ENCODE measurements around the gene PAPPA2. TPM values are rescaled to one million over a fixed set of nuclear protein-coding genes. Genes with fewer than 3 reads are reported as not detected.

Gene PAPPA2
- total RNA-seq, 4 donors from 2014 or later: under 0.01 to 1.5 TPM; not detected in 2

DNA sequence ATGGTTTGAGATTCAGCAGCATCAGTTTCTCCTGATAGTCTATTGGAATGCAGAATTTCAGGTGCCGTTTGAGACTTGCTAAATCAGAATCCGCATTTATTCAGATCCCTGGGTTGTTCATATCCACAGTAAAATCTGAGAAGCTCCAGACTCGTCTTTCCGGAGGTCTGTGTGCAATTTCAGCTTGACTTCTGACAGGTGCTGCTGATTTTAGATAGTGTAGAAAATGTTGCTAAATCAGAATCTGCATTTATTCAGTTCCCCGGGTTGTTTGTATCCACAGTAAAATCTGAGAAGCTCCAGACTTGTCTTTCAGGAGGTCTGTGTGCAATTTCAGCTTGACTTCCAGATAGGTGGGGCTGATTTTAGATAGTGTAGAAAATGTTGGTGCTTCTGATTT is 113.7 kb downstream of the PAPPA2 start:
- DNase-seq: no peak
- Histone ChIP-seq H3K4me1 (no peaks in the 10 kb centered on the region), H3K4me3 (no peak overlapping the region), H3K27ac (no peak overlapping the region), H3K36me3 (no peaks in the 10 kb centered on the region), H3K9me3 (no peaks in the 10 kb centered on the region), H3K27me3 (no peaks in the 10 kb centered on the region)
- intact Hi-C loops (cut with DNase I): no loop called here
- 78% methylated on average over 5 of the region's 5 CpGs for WGBS, 2 donors
- no peak for TF ChIP-seq POLR2A (IDR thresholded peaks at IDR 0.05)
- TF ChIP-seq, protein P1, sequence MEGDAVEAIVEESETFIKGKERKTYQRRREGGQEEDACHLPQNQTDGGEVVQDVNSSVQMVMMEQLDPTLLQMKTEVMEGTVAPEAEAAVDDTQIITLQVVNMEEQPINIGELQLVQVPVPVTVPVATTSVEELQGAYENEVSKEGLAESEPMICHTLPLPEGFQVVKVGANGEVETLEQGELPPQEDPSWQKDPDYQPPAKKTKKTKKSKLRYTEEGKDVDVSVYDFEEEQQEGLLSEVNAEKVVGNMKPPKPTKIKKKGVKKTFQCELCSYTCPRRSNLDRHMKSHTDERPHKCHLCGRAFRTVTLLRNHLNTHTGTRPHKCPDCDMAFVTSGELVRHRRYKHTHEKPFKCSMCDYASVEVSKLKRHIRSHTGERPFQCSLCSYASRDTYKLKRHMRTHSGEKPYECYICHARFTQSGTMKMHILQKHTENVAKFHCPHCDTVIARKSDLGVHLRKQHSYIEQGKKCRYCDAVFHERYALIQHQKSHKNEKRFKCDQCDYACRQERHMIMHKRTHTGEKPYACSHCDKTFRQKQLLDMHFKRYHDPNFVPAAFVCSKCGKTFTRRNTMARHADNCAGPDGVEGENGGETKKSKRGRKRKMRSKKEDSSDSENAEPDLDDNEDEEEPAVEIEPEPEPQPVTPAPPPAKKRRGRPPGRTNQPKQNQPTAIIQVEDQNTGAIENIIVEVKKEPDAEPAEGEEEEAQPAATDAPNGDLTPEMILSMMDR (IDR thresholded peaks at IDR 0.05): no peak

GRCh38 chr1:176577646-176578197 is 114.7 kb downstream of the PAPPA2 start:
- no peaks in the 10 kb centered on the region for H3K9me3 ChIP-seq
- H3K36me3 ChIP-seq: no peaks in the 10 kb centered on the region
- no peaks in the 10 kb centered on the region for H3K4me1 ChIP-seq
- intact Hi-C loops (cut with DNase I): no loop called here
- no peak overlapping the region for H3K27ac ChIP-seq
- DNase-seq: no peak
- H3K27me3 ChIP-seq: no peaks in the 10 kb centered on the region
- H3K4me3 ChIP-seq: no peak overlapping the region
- 23 to 27% methylated on average over 4 of the region's 4 CpGs for WGBS, 2 donors
- TF ChIP-seq, protein P1 (IDR thresholded peaks at IDR 0.05): no peak
- no peak for TF ChIP-seq POLR2A (IDR thresholded peaks at IDR 0.05)

DNA sequence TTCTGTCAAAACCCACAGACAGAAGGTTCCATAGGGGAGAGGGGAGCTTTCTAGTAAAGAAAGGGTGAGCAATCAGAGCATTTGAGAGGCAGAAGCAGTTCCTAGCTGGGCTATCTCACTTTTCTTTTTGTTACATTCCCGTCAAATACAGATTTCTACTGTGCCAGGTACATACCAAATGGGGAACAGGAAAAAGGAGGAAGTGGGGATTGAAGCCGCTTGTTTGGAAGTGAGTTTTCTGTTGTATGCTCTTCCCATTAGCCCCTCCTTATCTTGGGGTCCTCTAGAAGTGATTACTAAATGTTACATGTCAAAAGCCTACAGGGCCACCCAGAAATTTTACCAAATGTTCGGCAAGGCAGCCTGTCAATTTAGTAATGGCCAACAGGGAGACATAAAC is 116.1 kb downstream of the PAPPA2 start:
- Histone ChIP-seq H3K4me1 (no peaks in the 10 kb centered on the region), H3K36me3 (no peaks in the 10 kb centered on the region), H3K27me3 (no peaks in the 10 kb centered on the region), H3K4me3 (no peak overlapping the region), H3K27ac (no peak overlapping the region), H3K9me3 (no peaks in the 10 kb centered on the region)
- intact Hi-C loops (cut with DNase I): no loop called here
- 59 to 75% methylated on average over 3 of the region's 3 CpGs for WGBS, 2 donors
- DNase-seq: no peak
- TF ChIP-seq, protein P1 (IDR thresholded peaks at IDR 0.05): no peak
- TF ChIP-seq POLR2A (IDR thresholded peaks at IDR 0.05): no peak

DNA sequence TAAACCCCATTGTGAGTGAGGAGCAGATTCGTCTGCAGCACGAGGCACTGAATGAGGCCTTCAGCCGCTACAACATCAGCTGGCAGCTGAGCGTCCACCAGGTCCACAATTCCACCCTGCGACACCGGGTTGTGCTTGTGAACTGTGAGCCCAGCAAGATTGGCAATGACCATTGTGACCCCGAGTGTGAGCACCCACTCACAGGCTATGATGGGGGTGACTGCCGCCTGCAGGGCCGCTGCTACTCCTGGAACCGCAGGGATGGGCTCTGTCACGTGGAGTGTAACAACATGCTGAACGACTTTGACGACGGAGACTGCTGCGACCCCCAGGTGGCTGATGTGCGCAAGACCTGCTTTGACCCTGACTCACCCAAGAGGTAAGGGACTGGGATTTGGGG is 132.2 kb downstream of the PAPPA2 start:
- intact Hi-C loops (cut with DNase I): no loop called here
- WGBS, 2 donors: 86 to 92% methylated on average over 15 to 16 of the region's 16 CpGs
- DNase-seq: no peak
- Histone ChIP-seq H3K36me3 (no peaks in the 10 kb centered on the region), H3K4me1 (no peaks in the 10 kb centered on the region), H3K4me3 (no peak overlapping the region), H3K27ac (no peak overlapping the region), H3K9me3 (no peaks in the 10 kb centered on the region), H3K27me3 (no peaks in the 10 kb centered on the region)
- no peak for TF ChIP-seq POLR2A (IDR thresholded peaks at IDR 0.05)
- TF ChIP-seq, protein P1 (IDR thresholded peaks at IDR 0.05): no peak

- Histone ChIP-seq H3K9me3 (no peaks in the 10 kb centered on the region), H3K27ac (no peak overlapping the region), H3K4me3 (no peak overlapping the region), H3K4me1 (no peaks in the 10 kb centered on the region), H3K27me3 (no peaks in the 10 kb centered on the region), H3K36me3 (no peaks in the 10 kb centered on the region)
- DNase-seq: no peak
- WGBS, 2 donors: 49 to 65% methylated on average over 2 of the region's 3 CpGs
- TF ChIP-seq POLR2A (IDR thresholded peaks at IDR 0.05): no peak
- intact Hi-C loops (cut with DNase I): no loop called here
Observed at GRCh38 chr1:176601348-176601747, 138.4 kb downstream of the PAPPA2 start.
